Activated naive CD8-positive, alpha-beta T cell (primary cell): ENCODE measurements around the gene NELL2.
A peak's percentile ranks its signal among the peaks of the same experiment; 100 is the strongest.
"Not testable (repeated sequence)": the region's sequence is repeated elsewhere in the genome, so short reads cannot be mapped to it uniquely, and the experiment has no call there.

Experiments
- H3K27ac Mint-ChIP-seq: one replicate; pipeline ENCODE4 v1.8.0; 2021; ENCODE audit warnings: mixed read lengths
- H3K27me3 Mint-ChIP-seq: one replicate; pipeline ENCODE4 v1.8.0; 2021; ENCODE audit warnings: mixed read lengths
- H3K36me3 Mint-ChIP-seq: one replicate; pipeline ENCODE4 v1.8.0; 2021; ENCODE audit warnings: mixed read lengths
- H3K4me1 Mint-ChIP-seq: one replicate; pipeline ENCODE4 v1.8.0; 2021; ENCODE audit warnings: low read depth, mixed read lengths
- H3K4me3 Mint-ChIP-seq: one replicate; pipeline ENCODE4 v1.8.0; 2021; ENCODE audit warnings: mild to moderate bottlenecking, mixed read lengths
- H3K9me3 Mint-ChIP-seq: one replicate; pipeline ENCODE4 v1.8.0; 2021; ENCODE audit warnings: low read depth, mixed read lengths

The NELL2 gene

DNA sequence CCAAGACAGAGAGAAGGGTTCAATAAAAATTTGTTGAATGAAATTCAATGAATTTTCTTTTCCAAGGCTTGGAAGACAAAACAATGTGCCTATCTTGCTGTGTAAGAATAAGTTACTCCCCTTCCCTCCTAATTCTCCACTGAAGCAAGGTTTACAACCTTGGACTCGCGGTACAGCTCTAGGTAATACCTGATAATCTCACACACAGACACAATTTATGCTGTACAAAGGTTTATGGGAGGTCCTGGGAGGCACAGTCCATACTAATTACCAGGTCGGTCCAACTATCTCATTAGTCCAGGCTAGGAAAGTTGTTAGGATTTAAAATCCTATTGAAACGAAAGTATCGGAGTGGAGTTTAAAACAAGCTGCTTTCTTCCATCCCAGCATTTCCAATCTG, 42.6 kb downstream of the NELL2 start:
- peak overlapping the region; percentile 88 for H3K27ac Mint-ChIP-seq
- H3K4me1 Mint-ChIP-seq, result peaks cover 93% of the 10 kb centered on the region
- H3K27me3 Mint-ChIP-seq, result no peaks in the 10 kb centered on the region
- no peaks in the 10 kb centered on the region for H3K9me3 Mint-ChIP-seq
- peak overlapping the region; percentile 58 for H3K4me3 Mint-ChIP-seq
- peaks cover 12% of the 10 kb centered on the region for H3K36me3 Mint-ChIP-seq

GRCh38 chr12:44830566-44831055, 45.5 kb downstream of the NELL2 start:
- Mint-ChIP-seq H3K4me3 (peak overlapping the region; percentile 40), H3K36me3 (peaks cover 14% of the 10 kb centered on the region), H3K27ac (peak overlapping the region; percentile 88), H3K4me1 (peaks cover 85% of the 10 kb centered on the region), H3K27me3 (no peaks in the 10 kb centered on the region), H3K9me3 (no peaks in the 10 kb centered on the region)

DNA sequence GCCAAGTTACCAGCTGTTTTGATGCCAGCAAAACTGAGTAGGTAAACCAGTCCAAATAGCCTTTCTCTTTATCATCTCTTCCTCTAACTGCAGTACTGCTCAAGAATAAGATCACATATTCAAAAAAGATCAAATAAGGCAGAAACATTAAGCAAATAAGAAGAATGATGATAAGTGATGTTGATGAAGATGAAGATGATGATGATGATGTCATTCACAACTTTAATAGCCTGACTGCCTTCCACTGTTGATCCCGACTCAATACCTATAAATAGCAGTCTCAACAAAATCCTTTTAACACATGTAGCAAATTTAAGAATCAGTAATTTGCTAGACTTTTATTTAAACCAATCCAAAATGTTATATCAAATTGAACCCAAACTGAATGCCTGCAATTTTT, 47.1 kb downstream of the NELL2 start:
- H3K27ac Mint-ChIP-seq, result peak overlapping the region; percentile 97
- H3K4me1 Mint-ChIP-seq, result peaks cover 76% of the 10 kb centered on the region
- peak overlapping the region; percentile 72 for H3K4me3 Mint-ChIP-seq
- H3K36me3 Mint-ChIP-seq, result peaks cover 20% of the 10 kb centered on the region
- H3K9me3 Mint-ChIP-seq, result peaks cover 3% of the 10 kb centered on the region
- H3K27me3 Mint-ChIP-seq, result no peaks in the 10 kb centered on the region

DNA sequence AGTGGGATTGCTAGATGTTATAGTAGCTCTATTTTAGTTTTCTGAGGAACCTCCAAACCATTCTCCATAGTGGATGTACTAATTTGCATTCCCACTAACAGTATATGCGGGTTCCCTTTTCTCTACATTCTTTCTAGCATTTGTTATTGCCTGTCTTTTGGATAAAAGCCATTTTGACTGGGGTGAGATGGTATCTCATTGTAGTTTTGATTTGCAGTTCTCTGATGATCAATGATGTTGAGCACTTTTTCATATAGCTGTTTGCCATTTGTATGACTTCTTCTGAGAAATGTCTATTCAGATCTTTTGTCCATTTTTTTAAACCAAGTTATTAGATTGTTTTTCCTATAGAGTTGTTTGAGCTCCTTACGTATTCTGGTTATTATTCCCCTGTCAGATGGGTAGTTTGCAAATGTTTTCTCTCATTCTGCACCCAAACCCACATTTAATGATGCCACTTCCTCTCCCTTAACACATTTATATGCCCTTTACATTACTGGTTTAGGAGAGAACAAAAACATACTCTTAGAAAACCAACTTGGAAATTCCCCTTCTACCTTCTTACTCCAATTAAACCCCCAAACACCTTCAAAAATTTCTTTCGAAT, 48.2 kb downstream of the NELL2 start:
- Mint-ChIP-seq H3K4me3 (peak overlapping the region; percentile 79), H3K27ac (peak overlapping the region; percentile 97), H3K9me3 (peaks cover 3% of the 10 kb centered on the region), H3K4me1 (peaks cover 76% of the 10 kb centered on the region), H3K27me3 (no peaks in the 10 kb centered on the region), H3K36me3 (peaks cover 21% of the 10 kb centered on the region)

DNA sequence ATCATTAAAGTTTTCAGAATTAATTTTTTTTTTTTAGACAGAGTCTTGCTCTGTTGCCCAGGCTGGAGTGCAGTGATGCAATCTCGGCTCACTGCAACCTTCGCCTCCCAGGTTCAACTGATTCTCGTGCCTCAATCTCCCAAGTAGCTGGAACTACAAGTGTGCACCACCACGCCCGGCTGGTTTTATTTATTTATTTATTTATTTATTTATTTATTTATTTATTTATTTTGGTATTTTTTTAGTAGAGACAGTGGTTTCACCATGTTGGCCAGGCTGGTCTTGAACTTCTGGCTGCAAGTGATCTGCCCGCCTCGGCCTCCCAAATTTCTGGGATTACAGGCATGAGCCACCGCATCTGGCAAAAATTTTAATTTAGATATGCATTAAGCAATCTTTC, 54.4 kb downstream of the NELL2 start:
- Mint-ChIP-seq H3K9me3 (peaks cover 11% of the 10 kb centered on the region), H3K36me3 (peaks cover 22% of the 10 kb centered on the region), H3K4me1 (peaks cover 72% of the 10 kb centered on the region), H3K27ac (peak overlapping the region; percentile 75)
- H3K27me3 Mint-ChIP-seq, H3K4me3 Mint-ChIP-seq: not testable (repeated sequence)

- H3K9me3 Mint-ChIP-seq, result peaks cover 11% of the 10 kb centered on the region
- H3K4me3 Mint-ChIP-seq, result peak overlapping the region; percentile 63
- H3K27me3 Mint-ChIP-seq, result no peaks in the 10 kb centered on the region
- H3K27ac Mint-ChIP-seq, result peak overlapping the region; percentile 93
- H3K36me3 Mint-ChIP-seq, result peaks cover 20% of the 10 kb centered on the region
- H3K4me1 Mint-ChIP-seq, result peaks cover 83% of the 10 kb centered on the region
Measured at GRCh38 chr12:44819884-44820283, 56.2 kb downstream of the NELL2 start.

- H3K27ac Mint-ChIP-seq, result peak overlapping the region; percentile 94
- H3K36me3 Mint-ChIP-seq, result peaks cover 21% of the 10 kb centered on the region
- H3K9me3 Mint-ChIP-seq, result peaks cover 8% of the 10 kb centered on the region
- H3K4me3 Mint-ChIP-seq, result peak overlapping the region; percentile 27
- no peaks in the 10 kb centered on the region for H3K27me3 Mint-ChIP-seq
- H3K4me1 Mint-ChIP-seq, result peaks cover 81% of the 10 kb centered on the region
Measured at GRCh38 chr12:44817687-44818086, 58.4 kb downstream of the NELL2 start.

DNA sequence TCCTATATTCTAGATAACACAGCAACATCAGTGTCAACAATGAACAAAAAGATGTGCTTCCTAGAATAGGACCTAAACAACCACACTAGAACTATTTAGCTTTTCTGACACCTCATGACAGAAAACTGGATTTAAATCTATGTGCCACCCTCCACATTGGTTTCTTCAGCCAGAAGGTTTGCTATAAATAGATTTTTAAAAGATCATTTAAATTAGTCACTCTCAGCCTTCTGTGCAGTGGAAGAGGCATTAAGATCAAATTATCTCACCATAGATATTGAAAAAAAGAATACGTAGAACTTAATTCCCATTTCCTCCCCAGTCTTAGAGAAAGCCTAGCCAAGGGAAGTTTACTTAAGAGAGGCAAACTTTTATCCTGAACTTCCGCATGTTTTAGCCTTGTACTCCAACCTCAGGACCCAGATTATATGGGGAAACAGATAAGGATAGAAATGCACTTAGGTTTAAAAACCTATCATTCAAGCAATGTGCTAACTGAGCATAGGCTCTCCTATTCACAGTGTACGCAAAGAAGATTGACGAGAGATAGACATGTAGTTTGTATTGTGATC, 59.6 kb downstream of the NELL2 start:
- Mint-ChIP-seq H3K27me3 (no peaks in the 10 kb centered on the region), H3K4me3 (peak overlapping the region; percentile 38), H3K36me3 (peaks cover 21% of the 10 kb centered on the region), H3K9me3 (peaks cover 8% of the 10 kb centered on the region), H3K4me1 (peaks cover 85% of the 10 kb centered on the region), H3K27ac (peak overlapping the region; percentile 94)

GRCh38 chr12:44812062-44812461, 64.1 kb downstream of the NELL2 start:
- Mint-ChIP-seq H3K27ac (peak overlapping the region; percentile 86), H3K4me1 (peaks cover 69% of the 10 kb centered on the region), H3K36me3 (peaks cover 16% of the 10 kb centered on the region), H3K4me3 (peak overlapping the region; percentile 38), H3K9me3 (no peaks in the 10 kb centered on the region), H3K27me3 (no peaks in the 10 kb centered on the region)

DNA sequence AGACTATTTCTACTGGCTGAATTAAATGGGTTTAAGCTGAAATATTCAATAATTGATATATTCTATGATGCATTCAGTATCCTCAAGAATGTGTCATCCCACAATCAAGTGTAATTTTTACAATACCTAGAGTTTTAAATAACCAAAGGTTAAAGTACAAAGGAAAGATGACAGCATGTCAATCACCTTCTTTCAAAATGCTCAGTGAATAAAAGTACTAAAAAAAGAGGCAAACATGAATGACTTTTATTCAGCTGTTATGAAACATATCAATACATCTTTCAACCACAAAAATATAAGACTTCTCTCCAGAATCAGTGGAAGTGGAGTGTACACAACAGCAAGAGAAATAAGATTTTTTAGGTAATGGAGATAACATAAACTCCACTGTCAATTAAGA, 72.0 kb downstream of the NELL2 start:
- Mint-ChIP-seq H3K4me1 (peaks cover 36% of the 10 kb centered on the region), H3K4me3 (no peak overlapping the region), H3K27me3 (no peaks in the 10 kb centered on the region), H3K27ac (peak overlapping the region; percentile 54), H3K9me3 (no peaks in the 10 kb centered on the region), H3K36me3 (peaks cover 14% of the 10 kb centered on the region)

GRCh38 chr12:44795970-44796369, 80.1 kb downstream of the NELL2 start:
- Mint-ChIP-seq H3K27ac (no peak overlapping the region), H3K36me3 (peaks cover 19% of the 10 kb centered on the region), H3K4me3 (no peak overlapping the region), H3K9me3 (peaks cover 5% of the 10 kb centered on the region), H3K27me3 (no peaks in the 10 kb centered on the region), H3K4me1 (peaks cover 47% of the 10 kb centered on the region)

DNA sequence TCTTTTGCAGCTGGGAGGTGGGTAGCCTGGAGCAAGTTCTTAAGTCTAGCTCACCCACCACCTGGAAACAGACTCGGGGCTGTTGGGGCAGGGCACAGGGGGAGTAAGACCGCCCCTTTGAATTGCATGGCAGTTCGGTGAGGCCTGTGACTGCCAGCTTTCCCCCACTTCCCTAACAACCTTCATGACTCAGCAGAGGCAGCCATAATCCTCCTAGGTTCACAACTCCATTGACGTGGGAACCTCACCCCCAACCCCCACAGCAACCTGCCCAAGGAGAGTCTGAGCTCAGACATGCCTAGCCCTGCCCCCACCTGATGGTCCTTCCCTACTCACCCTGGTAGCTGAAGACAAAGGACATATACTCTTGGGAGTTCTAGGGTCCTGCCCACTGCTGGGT, 87.4 kb downstream of the NELL2 start:
- H3K27ac Mint-ChIP-seq, result peak overlapping the region; percentile 87
- H3K36me3 Mint-ChIP-seq, result peaks cover 36% of the 10 kb centered on the region
- no peak overlapping the region for H3K4me3 Mint-ChIP-seq
- H3K9me3 Mint-ChIP-seq, result peaks cover 5% of the 10 kb centered on the region
- no peaks in the 10 kb centered on the region for H3K27me3 Mint-ChIP-seq
- peaks cover 79% of the 10 kb centered on the region for H3K4me1 Mint-ChIP-seq

GRCh38 chr12:44780221-44780790, 95.8 kb downstream of the NELL2 start:
- peaks cover 47% of the 10 kb centered on the region for H3K4me1 Mint-ChIP-seq
- H3K36me3 Mint-ChIP-seq, result peaks cover 27% of the 10 kb centered on the region
- H3K27ac Mint-ChIP-seq, result peak overlapping the region; percentile 89
- no peak overlapping the region for H3K4me3 Mint-ChIP-seq
- no peaks in the 10 kb centered on the region for H3K27me3 Mint-ChIP-seq
- peaks cover 20% of the 10 kb centered on the region for H3K9me3 Mint-ChIP-seq

GRCh38 chr12:44779766-44780165, 96.3 kb downstream of the NELL2 start:
- Mint-ChIP-seq H3K27me3 (no peaks in the 10 kb centered on the region), H3K4me1 (peaks cover 42% of the 10 kb centered on the region), H3K36me3 (peaks cover 27% of the 10 kb centered on the region), H3K4me3 (no peak overlapping the region), H3K27ac (peak overlapping the region; percentile 89), H3K9me3 (peaks cover 20% of the 10 kb centered on the region)

GRCh38 chr12:44778863-44779262, 97.3 kb downstream of the NELL2 start:
- peaks cover 27% of the 10 kb centered on the region for H3K36me3 Mint-ChIP-seq
- H3K27ac Mint-ChIP-seq, result peak overlapping the region; percentile 64
- H3K4me1 Mint-ChIP-seq, result peaks cover 32% of the 10 kb centered on the region
- H3K9me3 Mint-ChIP-seq, result peaks cover 20% of the 10 kb centered on the region
- no peak overlapping the region for H3K4me3 Mint-ChIP-seq
- H3K27me3 Mint-ChIP-seq, result no peaks in the 10 kb centered on the region
